DOHH2 (cell line): ENCODE measurements around the gene LORICRIN.

ENCODE experiments used
- EZH2phosphoT487 ChIP-seq: fragments of 200-600 bp; sonication (generic); IDR thresholded peaks from 2 replicates; pipeline ENCODE4 v1.6.1; 2017; ENCODE audit warnings: borderline replicate concordance, mild to moderate bottlenecking, antibody characterized with exemption, low read length, moderate library complexity, mixed read lengths
- TF ChIP-seq, protein P1 (sequence below): fragments of 200-600 bp; sonication (generic); IDR thresholded peaks from one replicate; pipeline ENCODE4 v1.5.1; 2014; ENCODE audit warnings: antibody characterized with exemption, mild to moderate bottlenecking, low read depth, low read length; ENCODE audit not compliant: poor library complexity, severe bottlenecking

DNA sequence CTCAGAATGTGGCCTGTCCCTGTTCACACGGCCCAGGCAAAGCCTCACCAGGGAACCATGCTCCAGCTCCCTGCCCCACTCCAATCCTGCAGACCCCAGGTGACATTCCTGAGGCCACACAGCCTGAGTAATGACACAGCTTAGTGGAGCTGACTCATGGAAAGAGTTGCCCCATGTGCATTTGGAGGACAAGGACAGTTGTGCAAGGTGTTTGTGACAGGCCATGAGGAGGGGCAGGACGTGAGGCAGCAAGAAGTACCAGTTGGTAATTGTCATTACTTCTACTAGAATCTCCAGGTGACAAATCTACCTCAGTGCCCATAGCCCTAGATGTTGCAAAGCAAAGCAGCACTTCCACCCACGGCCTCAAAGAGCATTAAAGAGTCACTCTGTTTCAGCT lies 26.9 kb upstream of the LORICRIN start:
- TF ChIP-seq, protein P1, sequence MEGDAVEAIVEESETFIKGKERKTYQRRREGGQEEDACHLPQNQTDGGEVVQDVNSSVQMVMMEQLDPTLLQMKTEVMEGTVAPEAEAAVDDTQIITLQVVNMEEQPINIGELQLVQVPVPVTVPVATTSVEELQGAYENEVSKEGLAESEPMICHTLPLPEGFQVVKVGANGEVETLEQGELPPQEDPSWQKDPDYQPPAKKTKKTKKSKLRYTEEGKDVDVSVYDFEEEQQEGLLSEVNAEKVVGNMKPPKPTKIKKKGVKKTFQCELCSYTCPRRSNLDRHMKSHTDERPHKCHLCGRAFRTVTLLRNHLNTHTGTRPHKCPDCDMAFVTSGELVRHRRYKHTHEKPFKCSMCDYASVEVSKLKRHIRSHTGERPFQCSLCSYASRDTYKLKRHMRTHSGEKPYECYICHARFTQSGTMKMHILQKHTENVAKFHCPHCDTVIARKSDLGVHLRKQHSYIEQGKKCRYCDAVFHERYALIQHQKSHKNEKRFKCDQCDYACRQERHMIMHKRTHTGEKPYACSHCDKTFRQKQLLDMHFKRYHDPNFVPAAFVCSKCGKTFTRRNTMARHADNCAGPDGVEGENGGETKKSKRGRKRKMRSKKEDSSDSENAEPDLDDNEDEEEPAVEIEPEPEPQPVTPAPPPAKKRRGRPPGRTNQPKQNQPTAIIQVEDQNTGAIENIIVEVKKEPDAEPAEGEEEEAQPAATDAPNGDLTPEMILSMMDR, result no peak
- no peak for TF ChIP-seq EZH2phosphoT487
